HCT116 (cell line): Measurements from ENCODE around the gene MPP1. TPM values are rescaled to one million over a fixed set of nuclear protein-coding genes. Genes with fewer than 3 reads are reported as not detected.

Source experiments
- ATAC-seq: fragments of 200-7000 bp; cut with Tn5 transposase; 2 replicates; pipeline ENCODE4 v1.9.1; 2020; ENCODE audit warnings: mild to moderate bottlenecking, moderate library complexity
- BruUV-seq: library from RNA; stranded (reverse); fragments of 400-500 nt; replicated peaks from 2 replicates; lab custom pipeline; 2021; lab: Mats Ljungman, UMichigan
- CTCF ChIA-PET: fragments of 300-600 bp; sonication (Branson Sonifier 250); formaldehyde crosslinking; loops from one replicate; lab custom pipeline; 2021; ENCODE audit warnings: antibody characterized with exemption; lab: Charles Lee
- POLR2A ChIA-PET: fragments of 300-600, 350-600 bp; sonication (Branson Sonifier 250); formaldehyde crosslinking; loops from one replicate; lab custom pipeline; 2021; ENCODE audit warnings: antibody characterized with exemption; lab: Charles Lee
- RAD21 ChIA-PET, 2 experiments: fragments of 300-600 bp; sonication (Branson Sonifier 250); formaldehyde crosslinking; loops; one replicate each; lab custom pipeline; 2023; ENCODE audit warnings: low total read pairs in 2 of 2; ENCODE audit not compliant: uncharacterized antibody in 2 of 2, unreplicated experiment in 2 of 2, low non-redundant PET in 1 of 2; lab: Charles Lee
- DNase-seq: peaks from one replicate; pipeline ENCODE4 v3.0.0-alpha.2; 2010; ENCODE audit warnings: low read depth, low spot score
- H2AFZ ChIP-seq: fragments of 200-600 bp; shearing (Covaris generic), sonication (generic); 2 replicates; pipeline ENCODE4 v1.6.1; 2017; ENCODE audit warnings: low read depth, mixed run types, mixed read lengths, antibody characterized with exemption, low read length; ENCODE audit not compliant: poor library complexity, severe bottlenecking
- H3K27ac ChIP-seq: 2 replicates; pipeline ENCODE4 v1.5.1; 2012; ENCODE audit warnings: low read depth, low read length
- H3K27me3 ChIP-seq: fragments of 200-600 bp; sonication (generic); 2 replicates; pipeline ENCODE4 v1.6.1; 2016; ENCODE audit warnings: mixed run types, low read length, mixed read lengths; ENCODE audit not compliant: insufficient read depth
- H3K36me3 ChIP-seq, 2 experiments: fragments of 200-500 bp in 1 of 2; fragments of 200-600 bp in 1 of 2; sonication (Bioruptor generic) in 1 of 2; sonication (generic) in 1 of 2; 2 replicates each; pipeline versions ENCODE4 v1.5.1 to v1.6.1; 2014 to 2016; ENCODE audit warnings: low read length in 2 of 2, inconsistent platforms in 1 of 2, mixed read lengths in 1 of 2, mixed run types in 1 of 2; ENCODE audit not compliant: insufficient read depth in 2 of 2, control insufficient read depth in 1 of 2
- H3K4me1 ChIP-seq, 2 experiments: fragments of 200-600 bp in 1 of 2; sonication (generic) in 1 of 2; 2 replicates each; pipeline versions ENCODE4 v1.5.1 to v1.6.1; 2012 to 2017; ENCODE audit warnings: low read length in 2 of 2, inconsistent platforms in 1 of 2, mild to moderate bottlenecking in 1 of 2, mixed read lengths in 1 of 2, mixed run types in 1 of 2, moderate library complexity in 1 of 2; ENCODE audit not compliant: insufficient read depth in 2 of 2, control insufficient read depth in 1 of 2
- H3K4me2 ChIP-seq: fragments of 200-600 bp; sonication (generic); 2 replicates; pipeline ENCODE4 v1.6.1; 2017; ENCODE audit warnings: mixed run types, low read length, mixed read lengths
- H3K4me3 ChIP-seq, 2 experiments: fragments of 200-600 bp in 1 of 2; sonication (generic) in 1 of 2; replicated peaks in 1 of 2; 2 replicates each; pipeline ENCODE4 v1.5.1; 2011 to 2016; ENCODE audit warnings: low read length in 2 of 2, control low read depth in 1 of 2, low read depth in 1 of 2, mild to moderate bottlenecking in 1 of 2, mixed read lengths in 1 of 2, mixed run types in 1 of 2
- H3K79me2 ChIP-seq: fragments of 200-600 bp; sonication (generic); 2 replicates; pipeline ENCODE4 v1.6.1; 2017; ENCODE audit warnings: mild to moderate bottlenecking, mixed run types, low read length, moderate library complexity, mixed read lengths; ENCODE audit not compliant: insufficient read depth
- H3K9ac ChIP-seq: fragments of 200-600 bp; sonication (generic); 2 replicates; pipeline ENCODE4 v1.6.1; 2016; ENCODE audit warnings: low read length, mixed read lengths
- H3K9me2 ChIP-seq: fragments of 200-600 bp; sonication (generic), shearing (Covaris generic); 2 replicates; pipeline ENCODE4 v1.6.1; 2017; ENCODE audit warnings: mixed run types, mild to moderate bottlenecking, moderate library complexity; ENCODE audit not compliant: insufficient read depth
- H3K9me3 ChIP-seq, 2 experiments: fragments of 200-500 bp in 1 of 2; fragments of 200-600 bp in 1 of 2; sonication (Bioruptor generic) in 1 of 2; sonication (generic) in 1 of 2; 2 replicates each; pipeline ENCODE4 v1.6.1; 2014 to 2017; ENCODE audit warnings: low read length in 2 of 2, mixed read lengths in 2 of 2, inconsistent platforms in 1 of 2, low read depth in 1 of 2, mild to moderate bottlenecking in 1 of 2, mixed run types in 1 of 2, moderate library complexity in 1 of 2; ENCODE audit not compliant: control insufficient read depth in 1 of 2, insufficient read depth in 1 of 2
- H4K20me1 ChIP-seq: fragments of 200-600 bp; sonication (generic), shearing (Covaris generic); 2 replicates; pipeline ENCODE4 v1.6.1; 2017; ENCODE audit warnings: mixed run types, mild to moderate bottlenecking, moderate library complexity; ENCODE audit not compliant: insufficient read depth
- ATF3 ChIP-seq: IDR thresholded peaks from 2 replicates; pipeline ENCODE4 v1.6.1; 2012
- CBX3 ChIP-seq: IDR thresholded peaks from 2 replicates; pipeline ENCODE4 v1.6.1; 2012; ENCODE audit warnings: low read depth
- CEBPB ChIP-seq: IDR thresholded peaks from 2 replicates; pipeline ENCODE4 v1.6.1; 2012; ENCODE audit warnings: low read depth
- CTCF ChIP-seq, 3 experiments: fragments of 200-600 bp in 1 of 3; sonication (generic) in 1 of 3; IDR thresholded peaks in 2 of 3; conservative IDR thresholded peaks in 1 of 3; 2 replicates each; pipeline ENCODE4 v1.5.1; 2012 to 2017; ENCODE audit warnings: low read depth in 2 of 3, low read length in 2 of 3, antibody characterized with exemption in 1 of 3, borderline replicate concordance in 1 of 3, control low read depth in 1 of 3, mild to moderate bottlenecking in 1 of 3, mixed read lengths in 1 of 3, mixed run types in 1 of 3, moderate library complexity in 1 of 3; ENCODE audit not compliant: insufficient read depth in 1 of 3
- ELF1 ChIP-seq: IDR thresholded peaks from 2 replicates; pipeline ENCODE4 v1.6.1; 2012; ENCODE audit warnings: low read depth, borderline replicate concordance
- MAX ChIP-seq: IDR thresholded peaks from 2 replicates; pipeline ENCODE4 v1.6.1; 2012
- POLR2A ChIP-seq: IDR thresholded peaks from 2 replicates; pipeline ENCODE4 v1.7.0; 2011; ENCODE audit warnings: borderline replicate concordance; ENCODE audit not compliant: insufficient read depth, insufficient read length; ENCODE audit errors: extremely low read depth
- POLR2AphosphoS5 ChIP-seq: IDR thresholded peaks from 2 replicates; pipeline ENCODE4 v1.6.1; 2011; ENCODE audit warnings: mild to moderate bottlenecking, low read depth, low read length, moderate library complexity
- RAD21 ChIP-seq: IDR thresholded peaks from 2 replicates; pipeline ENCODE4 v1.6.1; 2012; ENCODE audit warnings: low read depth, mild to moderate bottlenecking
- SIN3A ChIP-seq: IDR thresholded peaks from 2 replicates; pipeline ENCODE4 v1.6.1; 2012; ENCODE audit warnings: low read depth
- SRF ChIP-seq: IDR thresholded peaks from 2 replicates; pipeline ENCODE4 v1.6.1; 2012; ENCODE audit warnings: low read depth
- TCF7L2 ChIP-seq: IDR thresholded peaks from 2 replicates; pipeline ENCODE4 v1.7.0; 2011; ENCODE audit warnings: borderline replicate concordance, inconsistent platforms; ENCODE audit not compliant: insufficient read depth, insufficient read length; ENCODE audit errors: extremely low read depth
- YY1 ChIP-seq: IDR thresholded peaks from 2 replicates; pipeline ENCODE4 v1.6.1; 2011; ENCODE audit warnings: low read length, low read depth, moderate library complexity, mild to moderate bottlenecking; ENCODE audit not compliant: insufficient replicate concordance; ENCODE audit errors: extremely low read depth
- intact Hi-C: fragments of 100-400 bp; cut with micrococcal nuclease; formaldehyde crosslinking; loops from 2 replicates; pipeline ENCODE4 v1.10.0; 2022
- total RNA-seq: library from RNA; stranded (reverse); gene quantifications from one replicate; pipeline ENCODE4 v1.2.1, GENCODE V29; 2021; ENCODE audit not compliant: unreplicated experiment

MPP1 gene
- total RNA-seq, 1 experiment from 2014 or later = 13.1 TPM

- no peak overlapping the region for H3K4me3 ChIP-seq
- BruUV-seq = no TSS peak
- H4K20me1 ChIP-seq = no peaks in the 10 kb centered on the region
- RAD21 ChIA-PET = no interaction called here
- no peaks in the 10 kb centered on the region for H3K9me2 ChIP-seq
- CTCF ChIA-PET = no interaction called here
- no peaks in the 10 kb centered on the region for H3K79me2 ChIP-seq
- intact Hi-C loops = no loop called here
- no peaks in the 10 kb centered on the region for H3K4me1 ChIP-seq
- H3K27me3 ChIP-seq = no peaks in the 10 kb centered on the region
- H3K27ac ChIP-seq = no peak overlapping the region
- DNase-seq (no peak), ATAC-seq (no peak)
- H3K36me3 ChIP-seq = no peaks in the 10 kb centered on the region
- TF ChIP-seq ELF1 (no peak), SIN3A (no peak), POLR2A (no peak)
- H3K9ac ChIP-seq = no peak overlapping the region
- POLR2A ChIA-PET = no interaction called here
- H3K9me3 ChIP-seq = no peaks in the 10 kb centered on the region
- H3K4me2 ChIP-seq = no peak overlapping the region
- H2AFZ ChIP-seq = no peak overlapping the region
Observed at GRCh38 chrX:154815274-154815818, 10.1 kb upstream of the MPP1 start.

GRCh38 chrX:154813801-154814200, 8.5 kb upstream of the MPP1 start:
- Histone ChIP-seq H3K9ac (no peak overlapping the region), H3K4me3 (no peak overlapping the region), H3K36me3 (no peaks in the 10 kb centered on the region), H3K9me2 (no peaks in the 10 kb centered on the region), H3K27ac (no peak overlapping the region), H3K9me3 (no peaks in the 10 kb centered on the region), H3K4me2 (no peak overlapping the region), H3K27me3 (no peaks in the 10 kb centered on the region), H3K4me1 (no peaks in the 10 kb centered on the region), H3K79me2 (no peaks in the 10 kb centered on the region), H2AFZ (no peak overlapping the region), H4K20me1 (no peaks in the 10 kb centered on the region)
- CTCF ChIA-PET = no interaction called here
- no peak for TF ChIP-seq TCF7L2
- no peak for TF ChIP-seq MAX
- no peak for TF ChIP-seq ATF3
- no peak for TF ChIP-seq POLR2A
- no peak for TF ChIP-seq SRF
- no peak for TF ChIP-seq CEBPB
- TF ChIP-seq RAD21 = no peak
- TF ChIP-seq YY1 = no peak
- TF ChIP-seq ELF1 = no peak
- TF ChIP-seq POLR2AphosphoS5 = no peak
- no peak for TF ChIP-seq CTCF (IDR thresholded peaks at IDR 0.05 in 2 of 3, conservative IDR thresholded peaks at IDR 0.05 in 1 of 3; ENCODE audit: borderline replicate concordance in 1 of 3, insufficient read depth in 1 of 3, low read depth in 2 of 3, low read length in 2 of 3)
- no peak for TF ChIP-seq CBX3
- BruUV-seq = no TSS peak
- no peak for DNase-seq
- POLR2A ChIA-PET = no interaction called here
- intact Hi-C loops = no loop called here
- ATAC-seq = no peak
- RAD21 ChIA-PET = no interaction called here
